Panc1 (cell line): Measurements from ENCODE around the gene MTSS2. TPM values are rescaled to one million over a fixed set of nuclear protein-coding genes. Genes with fewer than 3 reads are reported as not detected.

ENCODE experiments used
- ATAC-seq: fragments of 200-7000 bp; cut with Tn5 transposase; 2 replicates; pipeline ENCODE4 v1.9.1; 2020; ENCODE audit warnings: mild to moderate bottlenecking, moderate library complexity
- BruUV-seq: library from RNA; stranded (reverse); fragments of 400-500 nt; replicated peaks from 2 replicates; lab custom pipeline; 2021; lab: Mats Ljungman, UMichigan
- CTCF ChIA-PET: fragments of 300-600 bp; sonication (Branson Sonifier 250); formaldehyde crosslinking; loops from one replicate; lab custom pipeline; 2022; ENCODE audit warnings: antibody characterized with exemption; lab: Charles Lee
- POLR2A ChIA-PET: fragments of 300-600 bp; sonication (Branson Sonifier 250); formaldehyde crosslinking; loops from one replicate; lab custom pipeline; 2022; ENCODE audit warnings: antibody characterized with exemption; lab: Charles Lee
- DNase-seq: peaks from one replicate; pipeline ENCODE4 v3.0.0-alpha.2; 2010; ENCODE audit warnings: low read depth, low spot score
- H3K27ac ChIP-seq: 2 replicates; pipeline ENCODE4 v1.5.1; 2011; ENCODE audit warnings: mild to moderate bottlenecking, low read length, inconsistent platforms
- H3K27me3 ChIP-seq: fragments of 200-500 bp; sonication (Bioruptor generic); 2 replicates; pipeline ENCODE4 v1.6.0; 2014; ENCODE audit warnings: low read length, inconsistent platforms; ENCODE audit not compliant: control insufficient read depth, insufficient read depth
- H3K36me3 ChIP-seq: fragments of 200-500 bp; sonication (Bioruptor generic); 2 replicates; pipeline ENCODE4 v1.5.1; 2014; ENCODE audit warnings: inconsistent platforms, mild to moderate bottlenecking, low read length, moderate library complexity; ENCODE audit not compliant: control insufficient read depth, insufficient read depth
- H3K4me1 ChIP-seq: 2 replicates; pipeline ENCODE4 v1.5.1; 2011; ENCODE audit warnings: inconsistent platforms, mild to moderate bottlenecking, low read length, moderate library complexity; ENCODE audit not compliant: control insufficient read depth, insufficient read depth
- H3K4me3 ChIP-seq, 2 experiments: 2 replicates each; pipeline ENCODE4 v1.5.1; 2011 to 2012; ENCODE audit warnings: low read depth in 2 of 2, low read length in 2 of 2, mild to moderate bottlenecking in 2 of 2, inconsistent platforms in 1 of 2, moderate library complexity in 1 of 2
- H3K9me3 ChIP-seq: fragments of 200-500 bp; sonication (Bioruptor generic); 2 replicates; pipeline ENCODE4 v1.5.1; 2014; ENCODE audit warnings: low read depth, mild to moderate bottlenecking, inconsistent platforms, low read length, moderate library complexity; ENCODE audit not compliant: control insufficient read depth, insufficient read depth
- POLR2AphosphoS5 ChIP-seq: IDR thresholded peaks from 2 replicates; pipeline ENCODE4 v1.6.1; 2012; ENCODE audit warnings: mild to moderate bottlenecking, low read depth, low read length, moderate library complexity
- SIN3A ChIP-seq: IDR thresholded peaks from 2 replicates; pipeline ENCODE4 v1.6.1; 2012; ENCODE audit warnings: low read depth, mild to moderate bottlenecking, low read length, moderate library complexity, borderline replicate concordance; ENCODE audit not compliant: insufficient read depth
- TCF7L2 ChIP-seq: IDR thresholded peaks from 2 replicates; pipeline ENCODE4 v1.6.1; 2011; ENCODE audit warnings: mild to moderate bottlenecking, low read depth, low read length, inconsistent platforms
- in situ Hi-C: cut with HindIII; loops from 2 replicates; pipeline ENCODE4 v1.10.0; 2016; ENCODE audit warnings: low sequenced_read_pairs, low pct_unique_long_range_greater_than_20kb
- intact Hi-C: fragments of 100-400 bp; cut with micrococcal nuclease; formaldehyde crosslinking; loops from one replicate; pipeline ENCODE4 v1.10.0; 2022; ENCODE audit not compliant: unreplicated experiment
- total RNA-seq: library from RNA; stranded (reverse); gene quantifications from one replicate; pipeline ENCODE4 v1.2.1, GENCODE V29; 2021; ENCODE audit not compliant: unreplicated experiment
- TF ChIP-seq, protein P1 (sequence below), 2 experiments: IDR thresholded peaks; 2 replicates each; pipeline ENCODE4 v1.6.1; 2011 to 2012; ENCODE audit warnings: low read depth in 2 of 2, control low read depth in 1 of 2, low read length in 1 of 2, mild to moderate bottlenecking in 1 of 2, moderate library complexity in 1 of 2; ENCODE audit not compliant: insufficient read depth in 1 of 2
- TF ChIP-seq, protein P2 (sequence below): fragments of 450-650 bp; IDR thresholded peaks from 2 replicates; pipeline ENCODE4 v1.5.1; 2017; ENCODE audit warnings: mild to moderate bottlenecking

Gene MTSS2
- total RNA-seq, 1 experiment from 2014 or later: 55.7 TPM

DNA sequence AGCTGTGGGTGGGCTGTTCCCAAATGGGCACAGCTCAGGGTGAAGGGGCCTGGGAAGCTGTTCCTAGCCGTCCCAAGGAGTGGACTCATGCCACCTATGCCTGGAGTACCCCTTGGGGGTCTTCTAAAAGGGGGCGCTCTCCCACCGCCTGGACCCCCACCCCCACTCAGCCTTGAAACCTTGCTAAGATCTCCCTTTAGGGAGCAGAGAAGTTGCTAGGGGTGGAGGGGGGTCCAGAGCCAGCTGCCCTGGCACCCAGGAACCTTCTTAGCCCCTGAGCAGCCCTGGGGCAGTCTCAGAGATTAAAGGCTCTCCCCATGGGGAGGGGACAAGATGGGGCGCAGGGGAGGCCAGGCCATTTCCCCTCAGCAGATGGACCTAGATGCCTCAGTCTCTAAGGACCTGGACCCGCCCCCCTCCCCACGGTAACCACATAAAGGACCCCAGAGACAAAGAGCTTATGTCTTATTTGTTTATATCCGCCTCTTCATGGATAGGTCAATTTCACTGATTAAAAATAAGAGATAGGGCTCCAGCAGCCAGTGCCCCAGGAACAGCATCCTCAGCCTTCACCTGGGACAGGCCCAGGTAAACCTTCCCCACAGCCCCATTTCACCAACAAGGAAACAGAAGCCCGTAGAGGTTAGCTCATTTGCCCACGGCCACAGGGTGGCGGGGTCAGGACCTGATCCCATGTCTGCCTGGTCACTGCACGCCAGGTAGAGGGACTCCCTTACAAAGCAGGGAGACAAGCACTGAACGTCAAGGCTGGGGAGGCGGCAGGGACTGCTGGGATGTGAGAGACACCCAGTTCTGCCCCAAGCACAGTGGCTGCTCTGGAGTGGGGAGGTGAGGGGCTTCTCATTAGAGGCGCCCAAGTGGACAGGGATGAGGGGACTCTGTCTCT lies 3.4 kb downstream of the MTSS2 start:
- ChIA-PET POLR2A (no interaction called here), CTCF (interaction anchor here (0.6 to 0.8 kb wide), 3 partner anchors 37 to 89 kb away, joined by 3 to 8 read pairs (median 3); no protein-coding TSS in a partner anchor)
- in situ Hi-C loops: no loop called here
- DNase-seq (no peak), ATAC-seq (no peak)
- Histone ChIP-seq H3K36me3 (peaks cover 4% of the 10 kb centered on the region; the same call in 1 of the 2 replicates), H3K9me3 (no peaks in the 10 kb centered on the region), H3K27me3 (no peaks in the 10 kb centered on the region), H3K27ac (peak overlapping the region; percentile 34; the same call in 1 of the 2 replicates), H3K4me1 (peaks cover 37% of the 10 kb centered on the region), H3K4me3 (no peak overlapping the region)
- TF ChIP-seq TCF7L2: no peak
- TF ChIP-seq, protein P1, sequence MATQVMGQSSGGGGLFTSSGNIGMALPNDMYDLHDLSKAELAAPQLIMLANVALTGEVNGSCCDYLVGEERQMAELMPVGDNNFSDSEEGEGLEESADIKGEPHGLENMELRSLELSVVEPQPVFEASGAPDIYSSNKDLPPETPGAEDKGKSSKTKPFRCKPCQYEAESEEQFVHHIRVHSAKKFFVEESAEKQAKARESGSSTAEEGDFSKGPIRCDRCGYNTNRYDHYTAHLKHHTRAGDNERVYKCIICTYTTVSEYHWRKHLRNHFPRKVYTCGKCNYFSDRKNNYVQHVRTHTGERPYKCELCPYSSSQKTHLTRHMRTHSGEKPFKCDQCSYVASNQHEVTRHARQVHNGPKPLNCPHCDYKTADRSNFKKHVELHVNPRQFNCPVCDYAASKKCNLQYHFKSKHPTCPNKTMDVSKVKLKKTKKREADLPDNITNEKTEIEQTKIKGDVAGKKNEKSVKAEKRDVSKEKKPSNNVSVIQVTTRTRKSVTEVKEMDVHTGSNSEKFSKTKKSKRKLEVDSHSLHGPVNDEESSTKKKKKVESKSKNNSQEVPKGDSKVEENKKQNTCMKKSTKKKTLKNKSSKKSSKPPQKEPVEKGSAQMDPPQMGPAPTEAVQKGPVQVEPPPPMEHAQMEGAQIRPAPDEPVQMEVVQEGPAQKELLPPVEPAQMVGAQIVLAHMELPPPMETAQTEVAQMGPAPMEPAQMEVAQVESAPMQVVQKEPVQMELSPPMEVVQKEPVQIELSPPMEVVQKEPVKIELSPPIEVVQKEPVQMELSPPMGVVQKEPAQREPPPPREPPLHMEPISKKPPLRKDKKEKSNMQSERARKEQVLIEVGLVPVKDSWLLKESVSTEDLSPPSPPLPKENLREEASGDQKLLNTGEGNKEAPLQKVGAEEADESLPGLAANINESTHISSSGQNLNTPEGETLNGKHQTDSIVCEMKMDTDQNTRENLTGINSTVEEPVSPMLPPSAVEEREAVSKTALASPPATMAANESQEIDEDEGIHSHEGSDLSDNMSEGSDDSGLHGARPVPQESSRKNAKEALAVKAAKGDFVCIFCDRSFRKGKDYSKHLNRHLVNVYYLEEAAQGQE (IDR thresholded peaks at IDR 0.05; ENCODE audit: insufficient read depth in 1 of 2, low read depth in 2 of 2, low read length in 1 of 2): no peak
- TF ChIP-seq, protein P2, sequence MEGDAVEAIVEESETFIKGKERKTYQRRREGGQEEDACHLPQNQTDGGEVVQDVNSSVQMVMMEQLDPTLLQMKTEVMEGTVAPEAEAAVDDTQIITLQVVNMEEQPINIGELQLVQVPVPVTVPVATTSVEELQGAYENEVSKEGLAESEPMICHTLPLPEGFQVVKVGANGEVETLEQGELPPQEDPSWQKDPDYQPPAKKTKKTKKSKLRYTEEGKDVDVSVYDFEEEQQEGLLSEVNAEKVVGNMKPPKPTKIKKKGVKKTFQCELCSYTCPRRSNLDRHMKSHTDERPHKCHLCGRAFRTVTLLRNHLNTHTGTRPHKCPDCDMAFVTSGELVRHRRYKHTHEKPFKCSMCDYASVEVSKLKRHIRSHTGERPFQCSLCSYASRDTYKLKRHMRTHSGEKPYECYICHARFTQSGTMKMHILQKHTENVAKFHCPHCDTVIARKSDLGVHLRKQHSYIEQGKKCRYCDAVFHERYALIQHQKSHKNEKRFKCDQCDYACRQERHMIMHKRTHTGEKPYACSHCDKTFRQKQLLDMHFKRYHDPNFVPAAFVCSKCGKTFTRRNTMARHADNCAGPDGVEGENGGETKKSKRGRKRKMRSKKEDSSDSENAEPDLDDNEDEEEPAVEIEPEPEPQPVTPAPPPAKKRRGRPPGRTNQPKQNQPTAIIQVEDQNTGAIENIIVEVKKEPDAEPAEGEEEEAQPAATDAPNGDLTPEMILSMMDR: no peak
- TF ChIP-seq POLR2AphosphoS5: no peak
- intact Hi-C loops: loop anchor here (5.0 kb wide), 1 partner anchor 90 kb away; no protein-coding TSS in a partner anchor
- BruUV-seq: no TSS peak

DNA sequence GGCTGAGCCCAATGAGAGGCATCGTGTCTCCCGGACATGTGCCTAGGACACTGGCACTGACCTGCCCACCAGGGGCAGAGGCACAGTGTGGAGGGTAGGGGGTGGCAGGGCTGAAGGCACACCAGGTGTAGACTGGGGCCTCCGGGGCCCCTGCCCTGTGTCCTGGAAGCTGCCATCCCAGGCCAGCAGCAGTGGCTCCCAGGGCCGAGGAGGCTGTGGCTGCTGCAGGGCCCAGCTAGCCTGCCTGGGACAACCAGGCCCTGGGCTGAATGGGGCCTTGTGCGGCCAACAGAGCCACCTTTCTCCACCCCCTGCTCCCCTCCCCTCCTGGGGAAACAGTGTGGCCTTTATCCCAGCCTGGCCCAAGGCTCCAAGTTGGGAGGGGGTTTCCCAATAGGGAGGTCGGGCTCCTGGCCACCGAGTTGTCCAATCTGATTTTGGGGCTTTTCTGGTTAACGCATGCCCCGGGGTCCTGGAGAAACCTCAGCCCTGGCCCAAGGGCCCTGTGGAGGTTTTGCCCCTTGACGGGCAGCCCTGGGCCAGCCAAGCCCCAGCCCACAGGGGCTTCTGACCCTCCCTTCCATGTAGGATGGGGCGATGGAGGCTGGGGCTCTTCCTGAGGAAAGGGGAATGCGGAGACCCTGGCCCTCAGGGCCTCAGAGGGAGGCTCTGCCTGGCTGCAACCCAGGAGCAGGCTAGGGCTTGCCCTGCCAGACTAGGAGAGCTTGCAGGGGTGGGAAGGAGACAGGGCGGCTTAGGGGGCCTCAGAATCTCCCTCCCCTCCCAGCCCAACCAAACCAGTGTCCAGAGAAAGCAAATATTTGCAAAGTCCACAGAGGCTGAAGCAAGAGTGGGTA lies 4.2 kb downstream of the MTSS2 start:
- Histone ChIP-seq H3K4me1 (peaks cover 28% of the 10 kb centered on the region), H3K4me3 (no peak overlapping the region), H3K36me3 (peaks cover 4% of the 10 kb centered on the region; the same call in 1 of the 2 replicates), H3K9me3 (no peaks in the 10 kb centered on the region), H3K27ac (peak overlapping the region; percentile 34; the same call in 1 of the 2 replicates), H3K27me3 (no peaks in the 10 kb centered on the region)
- intact Hi-C loops (loop anchor here (5.0 kb wide), 1 partner anchor 91 kb away; no protein-coding TSS in a partner anchor), in situ Hi-C loops (no loop called here)
- TF ChIP-seq, protein P2: no peak
- TF ChIP-seq SIN3A (no peak), TCF7L2 (no peak), POLR2AphosphoS5 (no peak)
- TF ChIP-seq, protein P1 (IDR thresholded peaks at IDR 0.05; ENCODE audit: insufficient read depth in 1 of 2, low read depth in 2 of 2, low read length in 1 of 2): no peak
- no TSS peak for BruUV-seq
- ATAC-seq: no peak
- POLR2A ChIA-PET: no interaction called here
- no peak for DNase-seq
- CTCF ChIA-PET: interaction anchor here (1.3 kb wide), 1 partner anchor 90 kb away, joined by 4 read pairs; no protein-coding TSS in a partner anchor
